GM12878 (cell line): ENCODE results near the gene FADS1. TPM values are rescaled to one million over a fixed set of nuclear protein-coding genes. Genes with fewer than 3 reads are reported as not detected.

Experiments used
- ATAC-seq: fragments of 200-7000 bp; cut with Tn5 transposase; 3 replicates; pipeline ENCODE4 v1.9.1; 2020; ENCODE audit warnings: mild to moderate bottlenecking, moderate library complexity
- BruUV-seq: library from RNA; stranded (reverse); fragments of 400-500 nt; replicated peaks from 2 replicates; lab custom pipeline; 2021; lab: Mats Ljungman, UMichigan
- CTCF ChIA-PET: fragments of 300-600 bp; sonication (Branson Sonifier 250); formaldehyde crosslinking; extraction: SDS; loops from one replicate; lab custom pipeline; 2021; ENCODE audit warnings: inconsistent platforms; lab: Yijun Ruan, JAX
- POLR2A ChIA-PET: fragments of 350-600 bp; formaldehyde crosslinking; extraction: SDS; loops from one replicate; lab custom pipeline; 2021; ENCODE audit warnings: inconsistent platforms; lab: Charles Lee
- RAD21 ChIA-PET: fragments of 300-600 bp; sonication (Branson Sonifier 250); formaldehyde crosslinking; loops from one replicate; lab custom pipeline; 2023; ENCODE audit warnings: antibody characterized with exemption; ENCODE audit not compliant: unreplicated experiment; lab: Charles Lee
- SMC1A ChIA-PET: fragments of 300-600 bp; sonication (Branson Sonifier 250); formaldehyde crosslinking; loops from one replicate; lab custom pipeline; 2023; ENCODE audit not compliant: unreplicated experiment, uncharacterized antibody; lab: Charles Lee
- DNase-seq: peaks from one replicate; pipeline ENCODE4 v3.0.0-alpha.2; 2011; ENCODE audit warnings: low read depth, low spot score
- FAIRE-seq: peaks from 3 replicates; lab custom pipeline; 2011; peaks lifted over from hg19 to GRCh38; lab: Jason Lieb, UNC
- H2AFZ ChIP-seq: 2 replicates; pipeline ENCODE4 v1.6.0; 2011; ENCODE audit warnings: low read depth, low read length, control low read depth; ENCODE audit not compliant: control insufficient read depth
- H3K27ac ChIP-seq: 2 replicates; pipeline ENCODE4 v1.5.1; 2011; ENCODE audit warnings: control low read depth; ENCODE audit not compliant: control insufficient read depth, insufficient read depth
- H3K27me3 ChIP-seq, 2 experiments: replicated peaks in 1 of 2; 2 replicates each; pipeline versions ENCODE4 v1.6.0 to v1.6.1; 2011; ENCODE audit warnings: low read length in 1 of 2; ENCODE audit not compliant: control insufficient read depth in 2 of 2, insufficient read depth in 2 of 2
- H3K36me3 ChIP-seq, 2 experiments: 2 replicates each; pipeline ENCODE4 v1.5.1; 2011; ENCODE audit warnings: low read length in 1 of 2; ENCODE audit not compliant: control insufficient read depth in 2 of 2, insufficient read depth in 2 of 2
- H3K4me1 ChIP-seq: 2 replicates; pipeline ENCODE4 v1.6.1; 2011; ENCODE audit warnings: mild to moderate bottlenecking, low read length, moderate library complexity, mixed read lengths; ENCODE audit not compliant: control insufficient read depth, insufficient read depth
- H3K4me2 ChIP-seq: 2 replicates; pipeline ENCODE4 v1.6.0; 2011; ENCODE audit warnings: control low read depth; ENCODE audit not compliant: control insufficient read depth, insufficient read depth
- H3K4me3 ChIP-seq: fragments of 200-600 bp; sonication (generic); 2 replicates; pipeline ENCODE4 v1.5.1; 2016
- H3K79me2 ChIP-seq: 2 replicates; pipeline ENCODE4 v1.6.0; 2011; ENCODE audit warnings: low read length; ENCODE audit not compliant: control insufficient read depth, insufficient read depth
- H3K9ac ChIP-seq: 2 replicates; pipeline ENCODE4 v1.8.0; 2011; ENCODE audit warnings: low read length, control low read depth, mixed read lengths; ENCODE audit not compliant: control insufficient read depth, insufficient read depth
- H3K9me3 ChIP-seq: replicated peaks from 3 replicates; pipeline ENCODE4 v1.5.1; 2011; ENCODE audit warnings: mild to moderate bottlenecking, low read length; ENCODE audit not compliant: control insufficient read depth, insufficient read depth
- H4K20me1 ChIP-seq: 2 replicates; pipeline ENCODE4 v1.6.0; 2011; ENCODE audit not compliant: control insufficient read depth, insufficient read depth
- CHD2 ChIP-seq: IDR thresholded peaks from 2 replicates; pipeline ENCODE4 v1.6.1; 2011; ENCODE audit warnings: low read depth, low read length, improper control_type of control experiment, borderline replicate concordance
- JUND ChIP-seq: IDR thresholded peaks from 2 replicates; pipeline ENCODE4 v1.6.1; 2012; ENCODE audit warnings: low read depth, mild to moderate bottlenecking, low read length, improper control_type of control experiment, moderate library complexity
- NR2C2 ChIP-seq: IDR thresholded peaks from 2 replicates; pipeline ENCODE4 v1.6.1; 2011; ENCODE audit warnings: borderline replicate concordance, low read depth; ENCODE audit not compliant: control insufficient read depth, insufficient read length
- POLR2A ChIP-seq: IDR thresholded peaks from 2 replicates; pipeline ENCODE4 v1.6.1; 2011; ENCODE audit warnings: low read depth, mild to moderate bottlenecking, low read length
- SPI1 ChIP-seq: IDR thresholded peaks from 2 replicates; pipeline ENCODE4 v1.6.1; 2011; ENCODE audit warnings: low read depth, mild to moderate bottlenecking, low read length, moderate library complexity, borderline replicate concordance; ENCODE audit not compliant: insufficient read depth
- WGBS: methylation state at CpG from one replicate; pipeline ENCODE4 v1.1.6; 2016; ENCODE audit warnings: low lambda C conversion rate; ENCODE audit not compliant: insufficient replicate concordance, insufficient coverage; ENCODE audit errors: missing lambda C conversion rate; 5-methylcytosine and 5-hydroxymethylcytosine counted together
- in situ Hi-C: fragments of 300-500 bp; cut with MboI; formaldehyde crosslinking; loops from 9 replicates; pipeline ENCODE4 v1.14.3; 2018; ENCODE audit warnings: mixed read lengths
- intact Hi-C: fragments of 100-400 bp; cut with micrococcal nuclease; formaldehyde crosslinking; loops from one replicate; pipeline ENCODE4 v1.14.2; 2022; ENCODE audit not compliant: unreplicated experiment
- polyA plus RNA-seq, 11 experiments: library from polyadenylated mRNA; depleted of rRNA in 4 of 11; unstranded in 6 of 11; stranded (reverse) in 5 of 11; fragments of >200 nt; fragmentation: Nextera tagmentation in 4 of 11; fragmentation: Illumina TruSeq in 1 of 11; extraction: Ambion mirVana in 4 of 11; extraction: Trizol in 1 of 11; gene quantifications; 1 replicate in 1 of 11; 2 replicates in 10 of 11; pipeline versions ENCODE4 v1.2.1 to v1.2.3, GENCODE V29; 2011 to 2016; ENCODE audit warnings: inconsistent platforms in 2 of 11, missing spikeins in 2 of 11, low read depth in 1 of 11
- total RNA-seq, 4 experiments: library from RNA; depleted of rRNA in 3 of 4; stranded (reverse); fragments of >200 nt in 3 of 4; fragmentation: Illumina TruSeq in 1 of 4; extraction: Trizol in 1 of 4; gene quantifications; 2 replicates each; pipeline versions ENCODE4 v1.2.1 to v1.2.3, GENCODE V29; 2013 to 2021
- TF ChIP-seq, protein P1 (sequence below): fragments of 450-650 bp; IDR thresholded peaks from 2 replicates; pipeline ENCODE4 v1.6.1; 2017; ENCODE audit warnings: low read depth, mild to moderate bottlenecking, moderate library complexity
- TF ChIP-seq, protein P2 (sequence below): fragments of 450-650 bp; IDR thresholded peaks from 2 replicates; pipeline ENCODE4 v1.6.1; 2016; ENCODE audit warnings: mild to moderate bottlenecking, moderate library complexity, borderline replicate concordance

Gene FADS1
- total and polyA plus RNA-seq, 10 of the 15 experiments (the other 5 are each of a cell fraction or from before 2014, with no cell fraction given): 8.8 to 73.9 (median 39.0) TPM

DNA sequence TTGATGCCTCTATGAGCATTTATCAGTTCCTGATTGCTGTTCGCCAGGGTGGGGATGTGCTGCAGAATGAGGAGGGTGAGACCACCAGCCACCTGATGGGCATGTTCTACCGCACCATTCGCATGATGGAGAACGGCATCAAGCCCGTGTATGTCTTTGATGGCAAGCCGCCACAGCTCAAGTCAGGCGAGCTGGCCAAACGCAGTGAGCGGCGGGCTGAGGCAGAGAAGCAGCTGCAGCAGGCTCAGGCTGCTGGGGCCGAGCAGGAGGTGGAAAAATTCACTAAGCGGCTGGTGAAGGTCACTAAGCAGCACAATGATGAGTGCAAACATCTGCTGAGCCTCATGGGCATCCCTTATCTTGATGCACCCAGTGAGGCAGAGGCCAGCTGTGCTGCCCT, 21.3 kb downstream of the FADS1 start:
- ChIA-PET CTCF (interaction anchor here (4.5 to 12.7 kb wide), 9 partner anchors 11 to 312 kb away, joined by 39 to 188 read pairs (median 118); partner anchors contain the start of genes BEST1, FADS1 and FADS2), SMC1A (interaction anchor here (1.2 to 6.0 kb wide), 7 partner anchors 33 to 313 kb away, joined by 4 to 86 read pairs (median 22); partner anchors contain the start of genes BEST1 and FADS2), RAD21 (interaction anchor here (1.5 to 6.2 kb wide), 3 partner anchors 152 to 317 kb away, joined by 5 to 96 read pairs (median 14); partner anchors contain the start of gene BEST1), POLR2A (no interaction called here)
- Histone ChIP-seq H3K27me3 (no peaks in the 10 kb centered on the region), H4K20me1 (no peaks in the 10 kb centered on the region), H3K9me3 (no peaks in the 10 kb centered on the region), H3K79me2 (peaks cover 80% of the 10 kb centered on the region), H3K9ac (no peak overlapping the region), H3K4me2 (no peak overlapping the region), H3K4me3 (no peak overlapping the region), H2AFZ (no peak overlapping the region), H3K27ac (no peak overlapping the region), H3K4me1 (no peaks in the 10 kb centered on the region; the same call in 1 of the 2 replicates), H3K36me3 (peaks cover 8 to 9% of the 10 kb centered on the region in 2 experiments; a peak in 3 of 4 replicates)
- no peak for ATAC-seq
- intact Hi-C loops: loop anchor here (5.0 kb wide), 4 partner anchors 77 to 312 kb away; partner anchors contain the start of gene FTH1
- no peak for DNase-seq
- no TSS peak for BruUV-seq
- in situ Hi-C loops: loop anchor here (5.0 kb wide), 2 partner anchors 102 to 312 kb away; no protein-coding TSS in a partner anchor
- 91% methylated on average over 12 of the region's 12 CpGs for WGBS
- FAIRE-seq: no peak
- TF ChIP-seq SPI1 (no peak), POLR2A (0 out of 2 replicates have a peak, but pooled peaks have one; percentile 27)

DNA sequence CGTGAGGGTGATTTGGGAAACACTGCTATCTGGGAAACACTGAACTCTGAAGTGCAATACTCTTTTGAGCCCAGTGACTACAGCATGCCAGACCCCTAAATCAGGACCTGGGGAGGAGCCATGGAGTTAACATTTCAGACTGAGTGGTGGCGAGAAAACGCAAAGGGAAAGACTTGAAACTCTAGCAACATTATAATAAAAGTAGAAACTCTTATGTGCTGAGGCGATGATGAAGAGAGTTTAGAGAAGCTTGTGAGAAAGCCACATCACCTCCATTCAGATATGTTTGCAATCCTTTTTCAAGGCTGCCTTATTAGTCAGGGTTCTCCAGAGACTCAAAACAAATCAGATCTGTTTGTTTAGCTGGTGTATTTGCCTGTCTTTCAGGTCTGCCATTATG, 22.2 kb downstream of the FADS1 start:
- H3K27ac ChIP-seq: no peak overlapping the region
- RAD21 ChIA-PET: interaction anchor here (1.5 to 6.2 kb wide), 2 partner anchors 153 to 287 kb away, joined by 5 to 96 read pairs; partner anchors contain the start of gene BEST1
- H3K9me3 ChIP-seq: no peaks in the 10 kb centered on the region
- H3K9ac ChIP-seq: no peak overlapping the region
- H3K4me1 ChIP-seq: no peaks in the 10 kb centered on the region; the same call in 1 of the 2 replicates
- peak overlapping the region; percentile 0; the same call in 1 of the 2 replicates for H3K4me2 ChIP-seq
- ATAC-seq (no peak), DNase-seq (no peak), FAIRE-seq (no peak)
- POLR2A ChIA-PET: no interaction called here
- H3K36me3 ChIP-seq: peaks cover 12 to 13% of the 10 kb centered on the region in 2 experiments; a peak in 3 of 4 replicates
- BruUV-seq: no TSS peak
- H3K4me3 ChIP-seq: no peak overlapping the region; the same call in 1 of the 2 replicates
- 90% methylated on average over 4 of the region's 4 CpGs for WGBS
- CTCF ChIA-PET: interaction anchor here (1.0 to 12.7 kb wide), 8 partner anchors 12 to 313 kb away, joined by 3 to 188 read pairs (median 44); partner anchors contain the start of gene BEST1
- H3K79me2 ChIP-seq: peaks cover 87% of the 10 kb centered on the region
- SMC1A ChIA-PET: interaction anchor here (1.2 to 5.6 kb wide), 5 partner anchors 34 to 287 kb away, joined by 4 to 86 read pairs (median 22); partner anchors contain the start of genes BEST1 and FADS2
- no peaks in the 10 kb centered on the region for H3K27me3 ChIP-seq
- in situ Hi-C loops: no loop called here
- H2AFZ ChIP-seq: no peak overlapping the region
- intact Hi-C loops: no loop called here
- no peaks in the 10 kb centered on the region for H4K20me1 ChIP-seq
- no peak for TF ChIP-seq CHD2
- TF ChIP-seq, protein P1, sequence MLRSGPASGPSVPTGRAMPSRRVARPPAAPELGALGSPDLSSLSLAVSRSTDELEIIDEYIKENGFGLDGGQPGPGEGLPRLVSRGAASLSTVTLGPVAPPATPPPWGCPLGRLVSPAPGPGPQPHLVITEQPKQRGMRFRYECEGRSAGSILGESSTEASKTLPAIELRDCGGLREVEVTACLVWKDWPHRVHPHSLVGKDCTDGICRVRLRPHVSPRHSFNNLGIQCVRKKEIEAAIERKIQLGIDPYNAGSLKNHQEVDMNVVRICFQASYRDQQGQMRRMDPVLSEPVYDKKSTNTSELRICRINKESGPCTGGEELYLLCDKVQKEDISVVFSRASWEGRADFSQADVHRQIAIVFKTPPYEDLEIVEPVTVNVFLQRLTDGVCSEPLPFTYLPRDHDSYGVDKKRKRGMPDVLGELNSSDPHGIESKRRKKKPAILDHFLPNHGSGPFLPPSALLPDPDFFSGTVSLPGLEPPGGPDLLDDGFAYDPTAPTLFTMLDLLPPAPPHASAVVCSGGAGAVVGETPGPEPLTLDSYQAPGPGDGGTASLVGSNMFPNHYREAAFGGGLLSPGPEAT: no peak
- TF ChIP-seq NR2C2: no peak
- TF ChIP-seq JUND: no peak
- TF ChIP-seq, protein P2, sequence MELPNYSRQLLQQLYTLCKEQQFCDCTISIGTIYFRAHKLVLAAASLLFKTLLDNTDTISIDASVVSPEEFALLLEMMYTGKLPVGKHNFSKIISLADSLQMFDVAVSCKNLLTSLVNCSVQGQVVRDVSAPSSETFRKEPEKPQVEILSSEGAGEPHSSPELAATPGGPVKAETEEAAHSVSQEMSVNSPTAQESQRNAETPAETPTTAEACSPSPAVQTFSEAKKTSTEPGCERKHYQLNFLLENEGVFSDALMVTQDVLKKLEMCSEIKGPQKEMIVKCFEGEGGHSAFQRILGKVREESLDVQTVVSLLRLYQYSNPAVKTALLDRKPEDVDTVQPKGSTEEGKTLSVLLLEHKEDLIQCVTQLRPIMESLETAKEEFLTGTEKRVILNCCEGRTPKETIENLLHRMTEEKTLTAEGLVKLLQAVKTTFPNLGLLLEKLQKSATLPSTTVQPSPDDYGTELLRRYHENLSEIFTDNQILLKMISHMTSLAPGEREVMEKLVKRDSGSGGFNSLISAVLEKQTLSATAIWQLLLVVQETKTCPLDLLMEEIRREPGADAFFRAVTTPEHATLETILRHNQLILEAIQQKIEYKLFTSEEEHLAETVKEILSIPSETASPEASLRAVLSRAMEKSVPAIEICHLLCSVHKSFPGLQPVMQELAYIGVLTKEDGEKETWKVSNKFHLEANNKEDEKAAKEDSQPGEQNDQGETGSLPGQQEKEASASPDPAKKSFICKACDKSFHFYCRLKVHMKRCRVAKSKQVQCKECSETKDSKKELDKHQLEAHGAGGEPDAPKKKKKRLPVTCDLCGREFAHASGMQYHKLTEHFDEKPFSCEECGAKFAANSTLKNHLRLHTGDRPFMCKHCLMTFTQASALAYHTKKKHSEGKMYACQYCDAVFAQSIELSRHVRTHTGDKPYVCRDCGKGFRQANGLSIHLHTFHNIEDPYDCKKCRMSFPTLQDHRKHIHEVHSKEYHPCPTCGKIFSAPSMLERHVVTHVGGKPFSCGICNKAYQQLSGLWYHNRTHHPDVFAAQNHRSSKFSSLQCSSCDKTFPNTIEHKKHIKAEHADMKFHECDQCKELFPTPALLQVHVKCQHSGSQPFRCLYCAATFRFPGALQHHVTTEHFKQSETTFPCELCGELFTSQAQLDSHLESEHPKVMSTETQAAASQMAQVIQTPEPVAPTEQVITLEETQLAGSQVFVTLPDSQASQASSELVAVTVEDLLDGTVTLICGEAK: no peak
